Measurements from ENCODE around the gene ZNF428. TPM values are rescaled to one million over a fixed set of nuclear protein-coding genes. Genes with fewer than 3 reads are reported as not detected.

ZNF428 gene
- total RNA-seq, 2 experiments from 2014 or later, result 28.5 to 98.1 TPM

DNA sequence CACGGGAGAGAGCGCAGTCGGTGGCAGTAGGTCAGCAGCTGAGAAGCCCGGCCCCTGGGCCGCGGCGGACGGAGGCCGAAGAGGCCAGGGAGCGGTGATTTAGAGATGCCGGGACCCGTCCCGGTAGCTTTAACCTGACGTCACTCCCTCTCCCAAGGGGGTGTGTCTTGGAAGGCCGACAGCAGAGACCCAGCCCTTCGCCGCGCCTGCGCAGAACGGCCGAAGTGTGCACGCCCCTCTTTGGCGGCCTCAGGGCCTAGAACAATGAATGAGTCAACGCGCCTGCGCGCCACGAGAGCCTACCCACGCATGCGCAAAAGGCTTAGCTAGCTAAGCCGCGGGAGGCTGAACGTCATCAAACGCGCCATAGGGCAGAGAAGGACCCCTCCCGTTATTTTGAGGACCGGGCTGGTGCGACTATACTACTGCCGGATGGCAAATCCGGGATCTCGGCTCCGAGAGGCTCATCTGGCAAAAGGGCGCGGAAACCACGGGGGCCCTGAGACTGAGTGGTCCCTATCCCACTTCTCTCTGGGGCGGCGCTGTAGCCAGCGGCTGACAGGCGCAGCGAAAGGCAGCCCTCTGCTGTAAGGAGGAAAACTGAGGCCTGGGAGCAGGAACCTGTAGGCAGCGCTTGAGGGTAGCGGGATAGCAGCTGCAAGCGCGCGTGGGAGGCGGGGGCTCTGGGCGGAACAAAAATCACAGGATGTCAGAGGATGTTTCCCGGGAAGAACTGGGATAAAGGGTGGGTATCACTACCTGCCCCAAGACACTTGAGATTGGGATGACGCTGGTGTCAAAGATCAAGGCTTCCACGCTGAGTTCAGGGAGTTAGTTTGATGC lies 23.2 kb downstream of the ZNF428 start, which contains the start of the genes IRGQ and ZNF576:
Gene IRGQ, minus strand, starts transcription at position 136 of the 843 bp plus-strand sequence. CDS start 796 bp downstream, outside the sequence.
Gene ZNF576, plus strand, starts transcription at position 597 of the 843 bp plus-strand sequence. CDS start 514 bp downstream, outside the sequence.
- BruUV-seq (replicated peaks), result no TSS peak
- POLR2A ChIA-PET, result interaction anchor here (0.5 to 2.2 kb wide), 2 partner anchors 21 to 22 kb away, joined by 8 to 9 read pairs; partner anchors contain the start of gene XRCC1
- peak within 1 kb of the TSS; percentile 94 for H3K4me2 ChIP-seq (ENCODE audit: low read length)
- CTCF ChIA-PET (ENCODE audit: unreplicated experiment), result no interaction called here
- H3K4me3 ChIP-seq (ENCODE audit: low read depth, low read length, poor library complexity, severe bottlenecking), result peak within 1 kb of the TSS; percentile 86
- peaks cover 37% of the 10 kb centered on the region for H3K36me3 ChIP-seq (ENCODE audit: insufficient read depth, low read length)
- H3K79me2 ChIP-seq (ENCODE audit: insufficient read depth, low read depth, low read length), result peaks cover 33% of the 10 kb centered on the region
- peak; percentile 100 for DNase-seq (ENCODE audit: low spot score)
- TF ChIP-seq, protein P1, sequence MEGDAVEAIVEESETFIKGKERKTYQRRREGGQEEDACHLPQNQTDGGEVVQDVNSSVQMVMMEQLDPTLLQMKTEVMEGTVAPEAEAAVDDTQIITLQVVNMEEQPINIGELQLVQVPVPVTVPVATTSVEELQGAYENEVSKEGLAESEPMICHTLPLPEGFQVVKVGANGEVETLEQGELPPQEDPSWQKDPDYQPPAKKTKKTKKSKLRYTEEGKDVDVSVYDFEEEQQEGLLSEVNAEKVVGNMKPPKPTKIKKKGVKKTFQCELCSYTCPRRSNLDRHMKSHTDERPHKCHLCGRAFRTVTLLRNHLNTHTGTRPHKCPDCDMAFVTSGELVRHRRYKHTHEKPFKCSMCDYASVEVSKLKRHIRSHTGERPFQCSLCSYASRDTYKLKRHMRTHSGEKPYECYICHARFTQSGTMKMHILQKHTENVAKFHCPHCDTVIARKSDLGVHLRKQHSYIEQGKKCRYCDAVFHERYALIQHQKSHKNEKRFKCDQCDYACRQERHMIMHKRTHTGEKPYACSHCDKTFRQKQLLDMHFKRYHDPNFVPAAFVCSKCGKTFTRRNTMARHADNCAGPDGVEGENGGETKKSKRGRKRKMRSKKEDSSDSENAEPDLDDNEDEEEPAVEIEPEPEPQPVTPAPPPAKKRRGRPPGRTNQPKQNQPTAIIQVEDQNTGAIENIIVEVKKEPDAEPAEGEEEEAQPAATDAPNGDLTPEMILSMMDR (conservative IDR thresholded peaks at IDR 0.05; ENCODE audit: low read length), result peak; percentile 46; the same call in 1 of the 2 replicates
- no peak for TF ChIP-seq EZH2phosphoT487 (IDR thresholded peaks at IDR 0.05; ENCODE audit: borderline replicate concordance, low read depth, low read length)
- intact Hi-C loops (cut with micrococcal nuclease; ENCODE audit: unreplicated experiment), result loop anchor here (1.0 to 10.0 kb wide), 4 partner anchors 21 to 189 kb away; partner anchors contain the start of genes PINLYP, XRCC1 and ZNF575
- H3K9me3 ChIP-seq (ENCODE audit: low read length), result no peaks in the 10 kb centered on the region
- peak within 1 kb of the TSS; percentile 77 for H3K27ac ChIP-seq (ENCODE audit: low read depth, low read length, poor library complexity, severe bottlenecking)
- peak within 1 kb of the TSS; percentile 56 for H2AFZ ChIP-seq (ENCODE audit: low read length)
- no peaks in the 10 kb centered on the region for H3K9me2 ChIP-seq (ENCODE audit: insufficient read depth, low read length)
- H4K20me1 ChIP-seq (ENCODE audit: insufficient read depth, low read length), result no peaks in the 10 kb centered on the region; the same call in 1 of the 2 replicates
- peaks cover 13% of the 10 kb centered on the region for H3K4me1 ChIP-seq (ENCODE audit: insufficient read depth, low read length, poor library complexity, severe bottlenecking)

DNA sequence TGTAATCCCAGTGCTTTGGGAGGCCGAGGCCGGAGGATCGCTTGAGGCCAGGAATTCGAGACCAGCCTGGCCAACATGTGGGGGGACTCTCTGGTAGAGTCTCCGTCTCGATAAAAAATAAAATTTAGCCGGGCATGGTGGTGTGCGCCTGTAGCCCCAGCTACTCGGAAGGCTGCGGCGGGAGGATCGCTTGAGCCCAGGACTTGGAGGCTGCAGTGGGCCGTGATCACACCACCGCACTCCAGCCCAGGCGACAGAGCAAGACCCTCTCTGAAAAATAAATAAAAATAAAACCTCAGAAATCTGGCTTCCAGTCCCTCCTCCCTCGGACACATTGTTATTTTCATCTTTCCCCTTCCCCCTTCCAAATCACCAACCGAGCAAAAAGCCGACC lies 23.8 kb downstream of the ZNF428 start:
- Histone ChIP-seq H3K9me2 (ENCODE audit: insufficient read depth, low read length) (no peaks in the 10 kb centered on the region), H4K20me1 (ENCODE audit: insufficient read depth, low read length) (no peaks in the 10 kb centered on the region; the same call in 1 of the 2 replicates), H3K4me1 (ENCODE audit: insufficient read depth, low read length, poor library complexity, severe bottlenecking) (peaks cover 13% of the 10 kb centered on the region), H3K4me2 (ENCODE audit: low read length) (peak overlapping the region; percentile 79), H2AFZ (ENCODE audit: low read length) (peak overlapping the region; percentile 29; the same call in 1 of the 2 replicates), H3K9me3 (ENCODE audit: low read length) (no peaks in the 10 kb centered on the region), H3K79me2 (ENCODE audit: insufficient read depth, low read depth, low read length) (peaks cover 33% of the 10 kb centered on the region), H3K27ac (ENCODE audit: low read depth, low read length, poor library complexity, severe bottlenecking) (peak overlapping the region; percentile 21), H3K36me3 (ENCODE audit: insufficient read depth, low read length) (peaks cover 31% of the 10 kb centered on the region), H3K4me3 (ENCODE audit: low read depth, low read length, poor library complexity, severe bottlenecking) (peak overlapping the region; percentile 86)
- DNase-seq (ENCODE audit: low spot score), result no peak
- intact Hi-C loops (cut with micrococcal nuclease; ENCODE audit: unreplicated experiment), result loop anchor here (10.0 kb wide), 2 partner anchors 61 to 151 kb away; partner anchors contain the start of gene ZNF575
- no TSS peak for BruUV-seq (replicated peaks)
- POLR2A ChIA-PET, result interaction anchor here (2.2 kb wide), 1 partner anchor 21 kb away, joined by 8 read pairs; the partner anchor contains the start of gene XRCC1
- CTCF ChIA-PET (ENCODE audit: unreplicated experiment), result interaction anchor here (1.1 kb wide), 1 partner anchor 72 kb away, joined by 3 read pairs; no protein-coding TSS in a partner anchor
- TF ChIP-seq EZH2phosphoT487 (IDR thresholded peaks at IDR 0.05; ENCODE audit: borderline replicate concordance, low read depth, low read length), result no peak
- TF ChIP-seq, protein P1 (conservative IDR thresholded peaks at IDR 0.05; ENCODE audit: low read length), result no peak
